B cell (primary cell): ENCODE data around the gene TYROBP. TPM values are rescaled to one million over a fixed set of nuclear protein-coding genes. Genes with fewer than 3 reads are reported as not detected.
A peak's percentile ranks its signal among the peaks of the same experiment; 100 is the strongest.

Experiments used
- ATAC-seq: fragments of 200-7000 bp; cut with Tn5 transposase; one replicate; pipeline ENCODE4 v1.10.0; 2021; ENCODE audit warnings: low read depth, mild to moderate bottlenecking, moderate number of reproducible peaks, moderate library complexity
- CTCF ChIA-PET: fragments of 350-600 bp; sonication (Branson Sonifier 250); formaldehyde crosslinking; loops from one replicate; lab custom pipeline; 2021; ENCODE audit warnings: antibody characterized with exemption, inconsistent platforms; lab: Charles Lee
- POLR2A ChIA-PET: fragments of 350-600 bp; sonication (Branson Sonifier 250); formaldehyde crosslinking; loops from one replicate; lab custom pipeline; 2021; ENCODE audit warnings: antibody characterized with exemption; lab: Charles Lee
- DNase-seq: peaks from one replicate; pipeline ENCODE4 v3.0.0; 2013
- H2AFZ ChIP-seq: 2 replicates; pipeline ENCODE4 v1.6.1; 2012; ENCODE audit warnings: mild to moderate bottlenecking, low read depth, low read length; ENCODE audit not compliant: insufficient read depth, poor library complexity, severe bottlenecking
- H3K27ac ChIP-seq, 2 donors: 1 replicate in 1 of 2; 2 replicates in 1 of 2; pipeline ENCODE4 v1.5.1; 2012 to 2013; ENCODE audit warnings: low read length in 2 of 2, mild to moderate bottlenecking in 2 of 2, moderate library complexity in 1 of 2
- H3K27me3 ChIP-seq, 4 experiments: fragments of 200-600 bp in 1 of 4; sonication (generic) in 1 of 4; replicated peaks in 1 of 4; 1 replicate in 2 of 4; 2 replicates in 2 of 4; pipeline versions ENCODE4 v1.6.1 to v1.7.0; 2013 to 2016; ENCODE audit warnings: low read length in 3 of 4, mild to moderate bottlenecking in 2 of 4, mixed read lengths in 1 of 4, moderate library complexity in 1 of 4; ENCODE audit not compliant: insufficient read depth in 4 of 4, control insufficient read depth in 3 of 4; ENCODE audit errors: control extremely low read depth in 1 of 4
- H3K36me3 ChIP-seq, 2 experiments: replicated peaks in 1 of 2; 1 replicate in 1 of 2; 2 replicates in 1 of 2; pipeline versions ENCODE4 v1.6.1 to v1.7.1; 2013; ENCODE audit warnings: low read length in 1 of 2; ENCODE audit not compliant: insufficient read depth in 2 of 2, control insufficient read depth in 1 of 2; ENCODE audit errors: control extremely low read depth in 1 of 2, extremely low read depth in 1 of 2
- H3K4me1 ChIP-seq, 2 donors: fragments of 200-600 bp in 1 of 2; sonication (generic) in 1 of 2; 1 replicate in 1 of 2; 2 replicates in 1 of 2; pipeline versions ENCODE4 v1.5.1 to v1.6.1; 2013 to 2017; ENCODE audit warnings: low read length in 2 of 2; ENCODE audit not compliant: control insufficient read depth in 2 of 2, insufficient read depth in 2 of 2
- H3K4me2 ChIP-seq: replicated peaks from 2 replicates; pipeline ENCODE3; 2012; ENCODE audit warnings: mild to moderate bottlenecking, low read depth, low read length; ENCODE audit not compliant: poor library complexity, severe bottlenecking
- H3K4me3 ChIP-seq, 5 experiments: fragments of 200-600 bp in 1 of 5; sonication (generic) in 1 of 5; 1 replicate in 3 of 5; 2 replicates in 2 of 5; pipeline versions ENCODE4 v1.5.1 to v1.7.0; 2011 to 2016; ENCODE audit warnings: low read length in 4 of 5, mild to moderate bottlenecking in 4 of 5, low read depth in 2 of 5, control low read depth in 1 of 5, moderate library complexity in 1 of 5; ENCODE audit not compliant: insufficient read depth in 1 of 5; ENCODE audit errors: control extremely low read depth in 1 of 5, extremely low read depth in 1 of 5
- H3K79me2 ChIP-seq: fragments of 200-600 bp; sonication (generic); one replicate; pipeline ENCODE4 v1.6.0; 2016; ENCODE audit warnings: low read length; ENCODE audit not compliant: control insufficient read depth, insufficient read depth
- H3K9ac ChIP-seq: fragments of 200-600 bp; sonication (generic); 2 replicates; pipeline ENCODE4 v1.6.1; 2017; ENCODE audit warnings: mild to moderate bottlenecking, low read length, moderate library complexity
- H3K9me3 ChIP-seq, 3 donors: one replicate each; pipeline versions ENCODE4 v1.6.1 to v1.7.1; 2013; ENCODE audit warnings: low read length in 2 of 3; ENCODE audit not compliant: control insufficient read depth in 2 of 3, insufficient read depth in 1 of 3; ENCODE audit errors: control extremely low read depth in 1 of 3
- H4K20me1 ChIP-seq: 2 replicates; pipeline ENCODE4 v1.6.0; 2012; ENCODE audit warnings: mild to moderate bottlenecking, low read length; ENCODE audit not compliant: insufficient read depth, control insufficient read depth, poor library complexity, severe bottlenecking
- H3K27ac Mint-ChIP-seq: one replicate; pipeline ENCODE4 v1.8.0; 2021; ENCODE audit warnings: mixed read lengths
- H3K27me3 Mint-ChIP-seq: one replicate; pipeline ENCODE4 v1.8.0; 2021; ENCODE audit warnings: mixed read lengths
- H3K4me1 Mint-ChIP-seq: one replicate; pipeline ENCODE4 v1.8.0; 2021; ENCODE audit warnings: mixed read lengths
- H3K4me3 Mint-ChIP-seq: one replicate; pipeline ENCODE4 v1.8.0; 2021; ENCODE audit warnings: mixed read lengths
- H3K9me3 Mint-ChIP-seq: one replicate; pipeline ENCODE4 v1.8.0; 2022; ENCODE audit warnings: mixed read lengths; ENCODE audit not compliant: insufficient read depth
- CTCF ChIP-seq: fragments of 200-600 bp; IDR thresholded peaks from one replicate; pipeline ENCODE4 v1.8.0; 2022; ENCODE audit warnings: antibody characterized with exemption, mild to moderate bottlenecking
- EZH2 ChIP-seq: IDR thresholded peaks from 2 replicates; pipeline ENCODE4 v1.6.1; 2012; ENCODE audit warnings: borderline replicate concordance, low read depth, mild to moderate bottlenecking, moderate library complexity, low read length; ENCODE audit not compliant: insufficient read depth, poor library complexity, severe bottlenecking
- WGBS: methylation state at CpG from one replicate; pipeline ENCODE4 v1.1.5; 2013; ENCODE audit warnings: missing lambda C conversion rate; ENCODE audit not compliant: insufficient coverage; 5-methylcytosine and 5-hydroxymethylcytosine counted together
- intact Hi-C: fragments of 100-400 bp; cut with micrococcal nuclease; formaldehyde crosslinking; loops from one replicate; pipeline ENCODE4 v1.10.0; 2022
- polyA plus RNA-seq: library from polyadenylated mRNA; depleted of rRNA; stranded (reverse); fragments of >200 nt; gene quantifications from 2 replicates; pipeline ENCODE4 v1.2.3, GENCODE V29; 2012
- total RNA-seq, 2 donors: library from RNA; stranded (reverse); fragments of 120-200 nt in 1 of 2; gene quantifications; 1 replicate in 1 of 2; 2 replicates in 1 of 2; pipeline versions ENCODE4 v1.2.3 to v1.2.4, GENCODE V29; 2013 to 2022

TYROBP gene
- total and polyA plus RNA-seq, 2 donors (not counting 1 experiment from before 2014, with no cell fraction given): 2.7 to 25.6 TPM

- H3K79me2 ChIP-seq: peaks cover 1% of the 10 kb centered on the region
Observed at GRCh38 chr19:35904311-35905068, 3.6 kb downstream of the TYROBP start.

More at GRCh38 chr19:35904311-35905068, 3.6 kb downstream of the TYROBP start:
- POLR2A ChIA-PET: interaction anchor here (1.0 to 1.5 kb wide), 3 partner anchors 21 to 27 kb away, joined by 3 to 5 read pairs (median 4); no protein-coding TSS in a partner anchor
- Mint-ChIP-seq H3K27ac (peak overlapping the region; percentile 99), H3K4me3 (peak overlapping the region; percentile 86), H3K9me3 (no peaks in the 10 kb centered on the region), H3K27me3 (no peaks in the 10 kb centered on the region), H3K4me1 (peaks cover 70% of the 10 kb centered on the region)
- Histone ChIP-seq H3K27me3 (no peaks in the 10 kb centered on the region), H2AFZ (no peak overlapping the region), H3K36me3 (no peaks in the 10 kb centered on the region), H3K9me3 (peaks cover 0 to 3% (median 0%) of the 10 kb centered on the region in 3 donors), H4K20me1 (peaks cover under 1% of the 10 kb centered on the region), H3K9ac (no peak overlapping the region), H3K4me3 (peak overlapping the region in 1 of 5 experiments; percentile 11), H3K4me1 (peaks cover 52 to 64% of the 10 kb centered on the region in 2 donors), H3K4me2 (peak overlapping the region; percentile 79), H3K27ac (peak overlapping the region; percentile 100)
- intact Hi-C loops: loop anchor here (2.0 to 10.0 kb wide), 2 partner anchors 154 to 190 kb away; partner anchors contain the start of gene KMT2B
- WGBS: 69% methylated on average over 9 of the region's 10 CpGs
- CTCF ChIA-PET: interaction anchor here (1.0 to 1.6 kb wide), 2 partner anchors 24 to 27 kb away, joined by 3 to 4 read pairs; no protein-coding TSS in a partner anchor
- TF ChIP-seq EZH2 (no peak), CTCF (no peak)
- peak; percentile 44 for DNase-seq
- no peak for ATAC-seq
